Hematopoietic multipotent progenitor cell treated with erythropoietin and hydrocortisone succinate and interleukin-3 and kit ligand, for 4 days (in vitro differentiated cells): ENCODE data around the gene CDH4.
"Not testable (repeated sequence)": the region's sequence is repeated elsewhere in the genome, so short reads cannot be mapped to it uniquely, and the experiment has no call there.

Source experiments
- DNase-seq: peaks from one replicate; pipeline ENCODE4 v3.0.0-alpha.2; 2015

CDH4 gene

GRCh38 chr20:61980647-61981583 is 728.9 kb downstream of the CDH4 start:
- DNase-seq, result peak; percentile 68

GRCh38 chr20:61981691-61982090 is 729.6 kb downstream of the CDH4 start:
- DNase-seq, result not testable (repeated sequence)

- peak; percentile 24 for DNase-seq
Measured at GRCh38 chr20:61982191-61982950, 730.3 kb downstream of the CDH4 start.

GRCh38 chr20:61982951-61983315 is 730.9 kb downstream of the CDH4 start:
- DNase-seq, result no peak

GRCh38 chr20:61983965-61984364 is 731.9 kb downstream of the CDH4 start:
- no peak for DNase-seq

GRCh38 chr20:61984431-61984830 is 732.4 kb downstream of the CDH4 start:
- not testable (repeated sequence) for DNase-seq

- no peak for DNase-seq
Measured at GRCh38 chr20:61985096-61985495, 733.0 kb downstream of the CDH4 start.

GRCh38 chr20:61986762-61987321 is 734.8 kb downstream of the CDH4 start:
- peak; percentile 35 for DNase-seq

- no peak for DNase-seq
Measured at GRCh38 chr20:61988665-61989064, 736.6 kb downstream of the CDH4 start.

GRCh38 chr20:61989741-61990140 is 737.7 kb downstream of the CDH4 start:
- no peak for DNase-seq
